Stimulated activated naive CD4-positive, alpha-beta T cell treated with Interleukin-2 at 50 U/mL for 16 hours (primary cell): ENCODE data around the gene G6PC3.

Experiments used
- DNase-seq: peaks from one replicate; lab custom pipeline; 2025; lab: John Stamatoyannopoulos, UW

The G6PC3 gene

DNA sequence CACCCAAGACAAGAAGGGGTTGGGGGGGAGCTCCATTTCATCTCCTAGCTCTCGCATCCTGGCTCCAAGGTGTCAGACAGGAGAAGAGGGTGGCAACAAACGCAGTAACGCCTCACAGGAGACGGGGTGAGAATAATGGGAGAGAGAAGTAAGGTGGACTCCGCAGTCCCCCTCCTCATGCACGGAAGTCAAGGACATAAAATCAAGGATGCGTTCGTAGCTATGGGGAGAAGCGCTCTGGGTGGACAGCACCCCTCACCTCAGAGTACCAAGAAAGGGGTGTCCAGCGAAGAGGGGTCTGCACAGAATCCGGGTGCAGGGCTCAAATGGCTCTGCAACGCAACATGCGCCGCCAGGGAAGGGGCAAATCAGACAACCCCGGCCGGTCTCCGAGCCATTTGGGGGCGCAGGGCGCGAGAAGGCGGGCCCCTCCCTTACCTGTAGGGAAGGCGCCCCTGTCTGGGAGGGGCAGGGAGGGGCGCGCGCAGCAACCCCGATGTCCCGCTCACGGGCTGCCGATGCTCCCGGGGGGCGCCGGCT, 52.4 kb downstream of the G6PC3 start:
- peak; percentile 29 for DNase-seq

DNA sequence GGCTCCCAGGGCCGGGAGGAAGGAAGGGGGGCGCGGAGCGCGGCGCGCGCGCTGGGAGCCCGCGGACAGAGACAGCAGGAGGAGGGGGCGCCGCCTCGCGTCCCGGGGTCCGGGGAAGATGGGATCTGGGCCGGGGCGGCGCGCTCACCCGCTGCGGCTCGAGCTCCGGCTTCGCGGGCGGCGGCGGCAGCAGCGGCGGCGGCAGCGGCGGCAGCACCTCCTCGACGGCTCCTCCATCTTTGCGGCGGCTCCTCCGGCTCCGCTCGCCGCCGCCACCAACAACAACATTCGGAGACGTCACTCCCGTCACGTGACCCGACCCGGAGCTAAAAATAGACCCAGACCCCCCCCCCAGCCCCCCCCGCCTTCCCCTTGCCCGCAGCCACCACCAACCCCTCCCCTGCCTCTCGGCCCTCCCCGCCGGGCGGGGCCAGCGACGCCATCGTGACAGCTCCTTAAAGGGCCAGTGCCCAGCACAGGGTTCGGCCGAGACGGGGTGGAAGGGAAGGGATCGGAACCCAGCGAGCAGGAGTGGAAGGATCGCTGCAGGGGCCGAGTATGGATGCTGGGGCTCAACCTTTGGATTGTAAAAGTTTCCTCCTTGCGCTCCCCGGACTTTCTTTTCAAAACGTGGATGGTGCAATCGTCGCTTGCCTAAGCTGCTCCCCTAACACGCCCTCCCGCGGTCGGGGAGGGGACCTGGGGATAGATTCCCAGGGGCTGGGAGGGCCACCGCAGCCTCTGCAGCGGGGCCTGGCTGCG, 53.0 kb downstream of the G6PC3 start, which contains the start of gene HDAC5:
HDAC5 (minus strand) TSS at position 286 of the 762 bp plus-strand sequence. CDS start 6,126 bp downstream, outside the sequence.
- peak; percentile 97 for DNase-seq

DNA sequence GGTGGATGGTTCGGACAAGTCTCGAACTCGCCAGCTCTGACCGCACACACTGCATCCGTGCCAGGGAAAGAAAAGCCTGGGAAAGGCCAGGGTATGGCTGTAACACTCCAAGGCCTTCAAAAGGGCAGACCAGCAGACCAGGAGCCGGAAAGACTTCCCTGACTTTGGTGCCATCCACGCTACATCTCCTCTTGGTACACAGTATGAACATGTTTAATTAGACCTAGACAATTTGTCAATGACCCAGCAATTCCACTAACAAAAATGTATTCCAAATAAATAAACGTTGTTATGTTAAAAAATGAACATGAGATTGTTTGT, 53.5 kb downstream of the G6PC3 start:
- DNase-seq, result no peak
